Stimulated activated CD4-positive, alpha-beta T cell treated with anti-CD3 and anti-CD28 coated beads, Interleukin-4, amount 100 ng/mL, for 48 hours (primary cell): ENCODE data around the gene NOL7.

Source experiments
- DNase-seq, 2 donors: peaks; one replicate each; pipeline ENCODE4 v3.0.0-alpha.2; 2020; ENCODE audit warnings: low read depth in 2 of 2

Gene NOL7

GRCh38 chr6:13653296-13653695 is 38.2 kb downstream of the NOL7 start:
- no peak for DNase-seq

DNA sequence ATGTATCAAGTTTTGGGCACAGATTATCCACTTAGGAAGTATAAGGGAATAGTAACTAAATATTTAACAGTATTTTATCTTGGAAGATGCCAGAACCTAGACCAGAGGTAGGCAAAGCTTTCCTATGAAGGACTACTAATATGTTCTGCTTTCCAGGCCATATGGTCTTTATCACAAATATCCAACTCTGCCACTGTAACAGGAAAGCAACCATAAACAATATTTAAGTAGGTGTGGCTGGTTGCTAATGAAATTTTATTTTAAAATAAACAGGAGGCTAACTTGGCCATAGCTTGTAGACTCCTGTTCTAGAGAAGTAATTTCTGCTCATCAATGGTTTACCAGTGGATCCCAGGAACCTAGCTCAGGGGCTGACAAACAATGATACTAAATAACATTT is 39.4 kb downstream of the NOL7 start:
- no peak for DNase-seq

DNA sequence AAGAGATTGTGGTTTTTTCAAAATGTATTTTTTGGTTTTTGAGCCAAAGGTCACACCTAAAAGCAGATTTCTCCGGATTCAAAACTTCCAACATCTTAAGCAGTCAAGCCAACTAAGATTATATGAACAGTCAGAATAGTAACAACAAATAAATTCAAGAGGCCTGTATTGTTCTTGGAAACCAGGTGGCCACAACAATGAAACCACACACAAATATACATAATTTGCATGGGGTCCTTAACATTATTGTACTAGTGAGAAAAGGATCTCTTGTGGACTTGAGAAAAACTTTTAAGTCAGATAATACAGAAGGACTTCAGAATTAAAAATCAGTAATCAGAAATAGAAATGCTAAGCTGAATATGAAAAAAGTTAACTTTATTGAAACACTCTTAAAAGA is 40.6 kb downstream of the NOL7 start:
- no peak for DNase-seq

DNA sequence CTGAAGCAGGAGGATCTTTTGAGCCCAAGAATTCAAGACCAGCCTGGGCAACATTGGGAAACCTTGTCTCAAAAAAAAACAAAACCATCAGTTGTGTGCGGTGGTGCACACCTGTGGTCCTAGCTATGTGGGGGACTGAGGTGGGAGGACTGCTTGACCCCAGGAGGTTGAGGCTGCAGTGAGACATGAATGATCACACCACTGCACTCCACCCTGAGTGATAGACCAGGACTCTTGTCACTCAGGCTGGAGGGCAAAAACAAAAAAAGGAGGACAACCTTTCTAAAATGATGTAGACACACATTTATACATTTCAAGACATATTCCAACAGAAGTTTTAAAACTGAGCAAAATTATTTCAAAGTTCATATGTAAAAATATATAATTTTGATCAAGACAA is 45.1 kb downstream of the NOL7 start:
- no peak for DNase-seq

- DNase-seq = no peak
These were observed 45.8 kb downstream of the NOL7 start for GRCh38 chr6:13660893-13661292.

- no peak for DNase-seq
These were observed 46.5 kb downstream of the NOL7 start for GRCh38 chr6:13661647-13662046.

- no peak for DNase-seq
These were observed 47.7 kb downstream of the NOL7 start for GRCh38 chr6:13662651-13663334.

- DNase-seq = no peak
These were observed 48.9 kb downstream of the NOL7 start for GRCh38 chr6:13663986-13664385.

- no peak for DNase-seq
These were observed 49.7 kb downstream of the NOL7 start for GRCh38 chr6:13664703-13665352.

DNA sequence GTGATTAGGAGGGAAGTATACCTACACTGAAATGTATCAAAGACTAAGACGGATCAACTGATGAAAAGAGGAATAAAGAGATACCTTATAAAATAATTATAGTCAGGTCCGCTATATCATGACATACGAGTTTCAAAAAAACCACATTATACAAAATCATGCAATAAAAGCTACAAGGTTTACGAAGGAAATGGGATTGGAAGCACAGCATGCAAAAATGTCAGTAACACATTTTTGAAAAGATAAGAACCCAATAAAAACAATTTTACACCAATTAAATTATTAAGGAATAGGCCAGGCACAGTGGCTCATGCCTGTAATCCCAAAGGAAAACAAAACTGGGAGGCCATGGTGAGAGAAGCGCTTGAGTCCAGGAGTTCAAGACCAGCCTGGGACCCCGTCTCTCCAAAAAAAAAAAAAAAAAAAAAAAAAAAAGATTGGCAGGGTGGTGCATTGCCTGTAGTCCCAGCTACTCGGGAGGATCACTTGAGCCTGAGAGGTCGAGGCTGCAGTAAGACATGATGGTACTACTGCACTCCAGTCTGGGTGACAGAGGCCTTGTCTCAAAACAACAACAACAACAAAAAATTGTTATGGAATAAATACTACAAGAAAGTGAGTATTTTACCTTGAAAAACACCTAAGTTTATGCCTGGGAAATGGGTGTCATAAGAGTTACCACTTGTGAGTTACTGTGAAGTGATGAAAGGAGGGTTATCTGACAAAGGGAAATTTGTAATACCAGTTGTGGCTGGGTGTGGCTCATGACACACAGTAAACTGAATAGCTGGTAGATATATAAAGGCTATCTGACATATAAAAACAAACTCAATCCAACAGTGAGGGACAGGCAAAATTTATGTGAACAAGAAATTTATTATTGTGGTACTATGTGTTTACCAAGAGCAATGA is 51.3 kb downstream of the NOL7 start:
- no peak for DNase-seq

DNA sequence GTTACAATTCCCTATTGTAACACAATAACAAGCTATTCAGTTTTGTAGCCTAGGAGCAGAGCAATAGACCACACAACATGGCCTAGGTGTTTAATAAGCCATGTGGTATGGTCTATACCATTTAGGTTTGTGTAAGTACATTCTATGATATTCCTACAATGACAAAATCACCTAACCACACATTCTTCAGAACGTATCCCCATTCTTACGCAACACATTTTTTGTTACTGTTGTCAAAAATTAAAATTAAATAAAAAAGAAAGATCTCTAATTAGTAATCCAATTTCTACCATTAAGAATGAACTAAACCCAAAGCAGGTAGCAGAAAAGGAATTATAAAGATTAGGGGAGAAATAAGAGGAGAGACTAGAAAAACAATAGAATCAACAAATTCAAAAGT is 52.5 kb downstream of the NOL7 start:
- no peak for DNase-seq

- no peak for DNase-seq
These were observed 53.3 kb downstream of the NOL7 start for GRCh38 chr6:13668291-13668928.

GRCh38 chr6:13669476-13669875 is 54.3 kb downstream of the NOL7 start:
- DNase-seq = no peak
